Spinal cord (tissue), 10 donors: Measurements from ENCODE around the gene SEPTIN5. TPM values are rescaled to one million over a fixed set of nuclear protein-coding genes. Genes with fewer than 3 reads are reported as not detected.
"Not testable (repeated sequence)": the region's sequence is repeated elsewhere in the genome, so short reads cannot be mapped to it uniquely, and the experiment has no call there.

Experiments
- DNase-seq, 6 donors: peaks; one replicate each; pipeline versions ENCODE4 v3.0.0 to v3.0.0-alpha.2; 2013 to 2015; ENCODE audit warnings: low spot score in 6 of 6, low read depth in 4 of 6
- H3K27ac ChIP-seq: one replicate; pipeline ENCODE4 v1.5.1; 2013; ENCODE audit warnings: low read depth, low read length, control low read depth
- H3K27me3 ChIP-seq: one replicate; pipeline ENCODE4 v1.6.1; 2013; ENCODE audit warnings: low read length; ENCODE audit not compliant: control insufficient read depth, insufficient read depth
- H3K36me3 ChIP-seq: one replicate; pipeline ENCODE4 v1.6.1; 2013; ENCODE audit warnings: low read length; ENCODE audit not compliant: control insufficient read depth, insufficient read depth
- H3K4me1 ChIP-seq: one replicate; pipeline ENCODE4 v1.6.1; 2013; ENCODE audit warnings: low read length; ENCODE audit not compliant: control insufficient read depth, insufficient read depth
- H3K4me3 ChIP-seq: one replicate; pipeline ENCODE4 v1.5.1; 2013; ENCODE audit warnings: low read depth, low read length, control low read depth
- H3K9me3 ChIP-seq: one replicate; pipeline ENCODE4 v1.6.1; 2013; ENCODE audit warnings: low read length; ENCODE audit not compliant: control insufficient read depth, insufficient read depth
- whole genome bisulfite sequencing: methylation state at CpG from one replicate; pipeline ENCODE4 v1.1.5; 2013; ENCODE audit warnings: missing lambda C conversion rate; ENCODE audit not compliant: insufficient coverage; 5-methylcytosine and 5-hydroxymethylcytosine counted together
- polyA plus RNA-seq, 2 donors: library from polyadenylated mRNA; unstranded; fragments of 120-200 nt; gene quantifications; one replicate each; pipeline ENCODE4 v1.2.1, GENCODE V29; 2013; ENCODE audit not compliant: insufficient read length in 2 of 2
- total RNA-seq, 2 donors: library from RNA; depleted of rRNA in 1 of 2; stranded (reverse); fragments of 120-200 nt in 1 of 2; fragments of >200 nt in 1 of 2; gene quantifications; one replicate each; pipeline versions ENCODE4 v1.2.3 to v1.2.4, GENCODE V29; 2013 to 2014
- donor health status: healthy.

SEPTIN5 gene
- total and polyA plus RNA-seq, 4 donors, result 82.9 to 294 (median 174) TPM

- Histone ChIP-seq H3K4me3 (no peak overlapping the region), H3K27me3 (peaks cover 23% of the 10 kb centered on the region), H3K4me1 (peaks cover 25% of the 10 kb centered on the region), H3K27ac (no peak overlapping the region), H3K36me3 (peaks cover 48% of the 10 kb centered on the region), H3K9me3 (no peaks in the 10 kb centered on the region)
- whole genome bisulfite sequencing, result 71% methylated on average over 45 of the region's 45 CpGs
- DNase-seq, result no peak
These were observed 10.8 kb downstream of the SEPTIN5 start for GRCh38 chr22:19724927-19725661.

DNA sequence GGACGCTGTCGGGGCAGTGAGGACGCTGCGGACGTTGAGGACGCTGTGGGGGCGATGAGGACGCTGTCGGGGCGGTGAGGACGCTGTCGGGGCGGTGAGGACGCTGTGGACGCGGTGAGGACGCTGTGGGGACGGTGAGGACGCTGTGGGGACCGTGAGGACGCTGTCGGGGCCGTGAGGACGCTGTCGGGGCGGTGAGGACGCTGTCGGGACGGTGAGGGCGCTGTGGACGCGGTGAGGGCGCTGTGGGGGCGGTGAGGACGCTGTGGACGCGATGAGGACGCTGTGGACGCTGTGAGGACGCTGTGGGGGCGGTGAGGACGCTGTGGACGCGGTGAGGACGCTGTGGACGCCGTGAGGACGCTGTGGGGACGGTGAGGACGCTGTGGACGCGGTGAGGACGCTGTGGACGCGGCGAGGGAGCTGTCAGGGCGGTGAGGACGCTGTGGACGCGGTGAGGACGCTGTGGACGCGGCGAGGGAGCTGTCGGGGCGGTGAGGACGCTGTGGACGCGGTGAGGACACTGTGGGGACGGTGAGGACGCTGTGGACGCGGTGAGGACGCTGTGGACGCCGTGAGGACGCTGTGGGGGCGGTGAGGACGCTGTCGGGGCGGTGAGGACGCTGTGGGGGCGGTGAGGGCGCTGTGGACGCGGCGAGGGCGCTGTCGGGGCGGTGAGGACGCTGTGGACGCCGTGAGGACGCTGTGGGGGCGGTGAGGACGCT lies 11.9 kb downstream of the SEPTIN5 start:
- not testable (repeated sequence) for H3K9me3 ChIP-seq
- peaks cover 23% of the 10 kb centered on the region for H3K27me3 ChIP-seq

DNA sequence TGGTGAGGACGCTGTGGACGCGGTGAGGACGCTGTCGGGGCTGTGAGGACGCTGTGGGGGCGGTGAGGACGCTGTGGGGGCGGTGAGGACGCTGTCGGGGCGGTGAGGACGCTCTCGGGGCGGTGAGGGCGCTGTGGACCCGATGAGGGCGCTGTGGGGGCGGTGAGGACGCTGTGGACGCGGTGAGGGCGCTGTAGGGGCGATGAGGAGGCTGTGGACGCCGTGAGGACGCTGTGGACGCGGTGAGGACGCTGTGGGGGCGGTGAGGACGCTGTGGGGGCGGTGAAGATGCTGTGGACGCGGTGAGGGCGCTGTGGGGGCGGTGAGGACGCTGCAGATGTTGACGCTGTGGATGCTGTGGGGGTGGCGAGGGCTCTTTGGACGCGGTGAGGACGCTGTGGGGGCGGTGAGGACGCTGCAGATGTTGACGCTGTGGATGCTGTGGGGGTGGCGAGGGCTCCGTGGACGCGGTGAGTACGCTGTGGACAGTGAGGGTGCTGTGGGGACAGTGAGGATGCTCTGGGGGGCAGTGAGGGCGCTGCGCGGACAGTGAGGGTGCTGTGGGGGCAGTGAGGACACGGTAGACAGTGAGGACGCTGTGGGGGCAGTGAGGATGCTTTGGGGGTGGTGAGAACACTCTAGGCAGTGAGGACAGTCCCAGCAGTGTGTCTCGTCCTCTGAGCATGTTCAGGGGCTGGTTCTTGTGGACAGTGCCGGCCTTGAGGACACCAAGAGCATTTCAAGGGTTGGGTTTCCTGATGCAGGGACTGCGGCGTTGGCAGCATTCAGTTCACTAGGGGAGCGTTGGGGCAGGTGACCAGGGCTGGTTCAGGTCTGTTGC lies 13.2 kb downstream of the SEPTIN5 start:
- H3K27me3 ChIP-seq, result peaks cover 19% of the 10 kb centered on the region

More for the DNA sequence above, 11.9 kb downstream of the SEPTIN5 start:
- Histone ChIP-seq H3K36me3 (peaks cover 37% of the 10 kb centered on the region), H3K4me1 (peaks cover 32% of the 10 kb centered on the region)
- 78% methylated on average over 91 of the region's 96 CpGs for WGBS
- H3K27ac ChIP-seq, H3K4me3 ChIP-seq, DNase-seq: not testable (repeated sequence)

GRCh38 chr22:19728271-19728670 lies 14.0 kb downstream of the SEPTIN5 start:
- Histone ChIP-seq H3K4me3 (no peak overlapping the region), H3K27me3 (peaks cover 13% of the 10 kb centered on the region), H3K27ac (no peak overlapping the region), H3K4me1 (peaks cover 15% of the 10 kb centered on the region), H3K9me3 (no peaks in the 10 kb centered on the region), H3K36me3 (peaks cover 17% of the 10 kb centered on the region)
- DNase-seq, result no peak
- WGBS, result 65% methylated on average over 6 of the region's 6 CpGs

More for the DNA sequence above, 13.2 kb downstream of the SEPTIN5 start:
- H3K4me3 ChIP-seq, result no peak overlapping the region
- H3K4me1 ChIP-seq, result peaks cover 21% of the 10 kb centered on the region
- H3K27ac ChIP-seq, result no peak overlapping the region
- no peaks in the 10 kb centered on the region for H3K9me3 ChIP-seq
- H3K36me3 ChIP-seq, result peaks cover 24% of the 10 kb centered on the region
- WGBS, result 56% methylated on average over 60 of the region's 61 CpGs
- DNase-seq, result no peak

- H3K4me1 ChIP-seq, result peaks cover 11% of the 10 kb centered on the region
- no peaks in the 10 kb centered on the region for H3K9me3 ChIP-seq
- H3K27me3 ChIP-seq, result peaks cover 13% of the 10 kb centered on the region
- no peak overlapping the region for H3K4me3 ChIP-seq
- 42% methylated on average over 10 of the region's 10 CpGs for WGBS
- peaks cover 13% of the 10 kb centered on the region for H3K36me3 ChIP-seq
- DNase-seq, result no peak
- H3K27ac ChIP-seq, result no peak overlapping the region
These were observed 14.5 kb downstream of the SEPTIN5 start for GRCh38 chr22:19728836-19729235.

- WGBS, result 81% methylated on average over 9 of the region's 9 CpGs
- peaks cover 12% of the 10 kb centered on the region for H3K27me3 ChIP-seq
These were observed 15.2 kb downstream of the SEPTIN5 start for GRCh38 chr22:19729507-19729906.

DNA sequence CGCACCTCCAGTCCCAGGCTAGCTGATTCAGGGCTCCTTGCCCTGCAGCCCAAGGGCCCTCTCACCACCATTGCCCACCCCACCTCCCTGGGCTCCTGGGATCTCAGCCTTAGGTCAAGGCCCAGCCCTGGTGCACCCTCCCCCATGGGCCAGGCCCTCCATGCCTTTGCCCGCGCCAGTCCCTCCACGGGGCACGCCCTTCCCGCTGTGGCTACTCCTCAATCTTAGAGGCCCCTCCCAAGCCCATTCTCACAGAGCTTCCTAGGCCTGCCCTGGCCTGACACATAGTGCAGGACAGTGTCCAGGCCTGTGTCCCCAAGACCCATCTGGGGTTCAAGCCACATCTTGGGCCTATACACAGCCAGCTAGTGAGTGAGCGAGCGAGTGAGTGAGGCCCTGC lies 15.9 kb downstream of the SEPTIN5 start:
- Histone ChIP-seq H3K4me3 (no peak overlapping the region), H3K27ac (no peak overlapping the region), H3K4me1 (peaks cover 11% of the 10 kb centered on the region), H3K36me3 (peaks cover 3% of the 10 kb centered on the region), H3K9me3 (no peaks in the 10 kb centered on the region), H3K27me3 (peaks cover 5% of the 10 kb centered on the region)
- no peak for DNase-seq
- 84% methylated on average over 8 of the region's 8 CpGs for WGBS

More at GRCh38 chr22:19729507-19729906, 15.2 kb downstream of the SEPTIN5 start:
- no peak for DNase-seq
- H3K27ac ChIP-seq, result no peak overlapping the region
- no peak overlapping the region for H3K4me3 ChIP-seq
- H3K9me3 ChIP-seq, result no peaks in the 10 kb centered on the region
- peaks cover 10% of the 10 kb centered on the region for H3K36me3 ChIP-seq
- peaks cover 11% of the 10 kb centered on the region for H3K4me1 ChIP-seq

GRCh38 chr22:19730655-19731360 lies 16.5 kb downstream of the SEPTIN5 start:
- Histone ChIP-seq H3K27me3 (peaks cover 9% of the 10 kb centered on the region), H3K36me3 (no peaks in the 10 kb centered on the region), H3K9me3 (no peaks in the 10 kb centered on the region), H3K27ac (no peak overlapping the region), H3K4me1 (peaks cover 11% of the 10 kb centered on the region), H3K4me3 (peak overlapping the region; percentile 28)
- peak; percentile 63 to 95 (median 72) for DNase-seq
- WGBS, result 3% methylated on average over 48 of the region's 48 CpGs
